ENCODE measurements around the gene ADAM10. TPM values are rescaled to one million over a fixed set of nuclear protein-coding genes. Genes with fewer than 3 reads are reported as not detected.

ADAM10 gene
- total and polyA plus RNA-seq, 2 of the 4 experiments (the other 2 are of a cell fraction) = 110 to 185 TPM

GRCh38 chr15:58779554-58779953 lies 30.0 kb upstream of the ADAM10 start:
- in situ Hi-C loops (cut with MboI; ENCODE audit: low sequenced_read_pairs) (no loop called here), intact Hi-C loops (cut with micrococcal nuclease) (no loop called here), dilution Hi-C loops (cut with HindIII; ENCODE audit: low sequenced_read_pairs, unreplicated experiment) (no loop called here)
- TF ChIP-seq MXI1 (IDR thresholded peaks at IDR 0.05; ENCODE audit: borderline replicate concordance, low read depth, low read length) (no peak), MAFK (IDR thresholded peaks at IDR 0.05; ENCODE audit: low read depth, low read length) (no peak), FOS (IDR thresholded peaks at IDR 0.05; ENCODE audit: low read depth, low read length) (no peak), NFE2L2 (IDR thresholded peaks at IDR 0.05; ENCODE audit: low read depth, low read length) (no peak), BHLHE40 (IDR thresholded peaks at IDR 0.05; ENCODE audit: low read depth, low read length) (no peak)
- CTCF ChIA-PET = no interaction called here
- H3K27me3 ChIP-seq (ENCODE audit: control insufficient read depth, insufficient read depth, low read length) = no peaks in the 10 kb centered on the region
- H3K9me3 ChIP-seq (ENCODE audit: control insufficient read depth, insufficient read depth, low read length) = no peaks in the 10 kb centered on the region
- no peak overlapping the region for H2BK15ac ChIP-seq (ENCODE audit: low read depth, low read length)
- no peak overlapping the region for H3K14ac ChIP-seq (replicated peaks; ENCODE audit: low read depth, low read length)
- H3K4ac ChIP-seq (ENCODE audit: low read depth, low read length) = no peak overlapping the region
- peaks cover 3% of the 10 kb centered on the region; the same call in 1 of the 2 replicates for H3K9me1 ChIP-seq (ENCODE audit: insufficient read depth, low read length)
- H3K27ac ChIP-seq (ENCODE audit: insufficient read depth, low read length) = no peak overlapping the region
- H3K4me2 ChIP-seq (ENCODE audit: low read depth, low read length) = no peak overlapping the region
- H2BK5ac ChIP-seq (ENCODE audit: low read depth, low read length, poor library complexity, severe bottlenecking) = no peak overlapping the region
- peaks cover 3% of the 10 kb centered on the region; the same call in 1 of the 2 replicates for H3K4me1 ChIP-seq (ENCODE audit: control insufficient read depth, insufficient read depth, low read length)
- H2AK5ac ChIP-seq (ENCODE audit: low read depth, low read length) = no peak overlapping the region
- H3K36me3 ChIP-seq (ENCODE audit: control insufficient read depth, insufficient read depth, low read length) = peaks cover 1% of the 10 kb centered on the region; the same call in 1 of the 2 replicates
- H3K18ac ChIP-seq (ENCODE audit: low read depth, low read length) = no peak overlapping the region
- no peak overlapping the region for H3K9ac ChIP-seq (ENCODE audit: low read depth, low read length)
- H2AFZ ChIP-seq (replicated peaks; ENCODE audit: low read length, poor library complexity) = no peak overlapping the region
- POLR2A ChIA-PET (ENCODE audit: unreplicated experiment) = no interaction called here
- no peak overlapping the region for H2BK20ac ChIP-seq (ENCODE audit: low read depth, low read length)
- H3K4me3 ChIP-seq (ENCODE audit: insufficient read depth, low read depth, low read length) = no peak overlapping the region
- peaks cover 27 to 55% of the 10 kb centered on the region in 2 experiments for H3K79me1 ChIP-seq (ENCODE audit: low read depth in 1 of 2, low read length in 2 of 2)
- no peak overlapping the region for H2BK120ac ChIP-seq (ENCODE audit: low read depth, low read length)
- H4K91ac ChIP-seq (ENCODE audit: insufficient read depth, low read depth, low read length) = no peak overlapping the region
- no TSS peak for BruUV-seq (replicated peaks)
- H4K20me1 ChIP-seq (ENCODE audit: insufficient read depth, low read length) = peaks cover 30% of the 10 kb centered on the region
- no peak for DNase-seq
- no peak overlapping the region for H3K23ac ChIP-seq (ENCODE audit: low read depth, low read length)
- H4K5ac ChIP-seq (ENCODE audit: low read depth, low read length) = no peak overlapping the region
- H3K56ac ChIP-seq (ENCODE audit: extremely low read depth, insufficient read depth, low read length) = no peak overlapping the region
- ATAC-seq (ENCODE audit: low read depth) = no peak
- H4K8ac ChIP-seq (ENCODE audit: low read depth in 2 of 2, low read length in 2 of 2) = no peak overlapping the region
- no peak overlapping the region for H2AK9ac ChIP-seq (replicated peaks; ENCODE audit: low read depth, low read length, poor library complexity)
- no CpG with 5 or more reads among the region's 1 CpG for WGBS, 2 experiments (ENCODE audit: extremely low coverage in 2 of 2, insufficient read length in 1 of 2)
